Subcutaneous preadipocyte (primary cell): Measurements from ENCODE around the gene TRAF3. TPM values are rescaled to one million over a fixed set of nuclear protein-coding genes. Genes with fewer than 3 reads are reported as not detected.

ENCODE experiments used
- small RNA-seq: library from RNA; depleted of rRNA; stranded (forward); fragments of <200 nt; gene quantifications from one replicate; pipeline ENCODE3, GENCODE V24; 2012
- total RNA-seq: library from RNA; depleted of rRNA; stranded (reverse); fragments of >200 nt; gene quantifications from 2 replicates; pipeline ENCODE4 v1.2.3, GENCODE V29; 2012

Gene TRAF3
- total RNA-seq = 16.2 and 24.8 TPM in 2 replicates

GRCh38 chr14:102776761-102777710 is at the start of gene TRAF3:
Gene TRAF3, plus strand, starts transcription at chr14:102777449. Its CDS starts 92,753 bp downstream, at chr14:102870202.

DNA sequence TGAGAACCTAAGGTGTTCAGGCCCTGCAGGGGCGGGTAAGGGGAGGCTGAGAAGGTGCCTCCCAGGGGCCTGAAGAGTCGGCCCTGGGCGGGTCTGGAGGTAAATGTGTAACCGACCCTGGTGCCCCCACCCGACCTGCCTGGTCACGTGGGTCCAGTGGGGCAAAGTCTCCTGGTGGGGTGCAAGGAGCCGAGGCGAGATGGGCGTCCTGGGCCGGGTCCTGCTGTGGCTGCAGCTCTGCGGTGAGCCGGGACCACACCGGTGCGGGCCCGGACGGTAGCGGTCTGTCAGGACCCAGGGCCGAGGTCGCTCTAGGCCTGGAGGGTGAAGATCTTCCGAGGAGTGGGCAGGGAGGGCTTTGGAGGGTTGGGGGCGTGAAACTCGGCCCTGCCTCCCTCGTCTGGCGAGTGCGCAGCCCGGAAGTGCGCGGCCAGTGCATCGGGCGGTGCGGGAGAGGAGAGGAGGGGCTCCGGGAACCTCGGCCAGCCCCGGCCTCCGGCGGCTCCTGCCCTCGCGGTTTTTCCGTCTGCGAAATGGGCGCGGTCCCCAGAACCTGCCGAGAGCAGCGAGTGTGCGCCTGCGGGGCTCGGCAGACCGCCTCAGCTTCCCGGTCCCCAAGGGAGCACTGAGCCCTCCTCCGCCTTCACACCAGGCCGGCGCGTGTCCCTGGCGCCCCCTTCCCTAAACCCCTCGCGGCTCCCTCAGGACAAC is 145.4 kb downstream of the TRAF3 start, which contains the start of gene AMN:
Gene AMN (plus strand): TSS at position 174 of the 711 bp plus-strand sequence. CDS start 26 bp downstream, at position 200.

Small RNA genes within 50 kb of the gene (small RNA-seq; reads per million reads assigned to genes)
- not detected for gene RNU6-1316P

Other genes with a start within 250 kb of the TRAF3 start
- gene RCOR1, start 184.8 kb upstream of the TRAF3 start, total RNA-seq = 11.8 and 18.6 TPM in 2 replicates
- under 0.01 TPM in 1 of 2 replicates, not detected in the other for gene AMN, start 145.2 kb downstream of the TRAF3 start, total RNA-seq